ENCODE data around the gene CLTB.

Gene CLTB

GRCh38 chr5:176379881-176380280 lies 36.5 kb downstream of the CLTB start:
- DNase-seq: no peak

- no peak for DNase-seq
Observed at GRCh38 chr5:176373100-176373818, 43.1 kb downstream of the CLTB start.

- no peak for DNase-seq
Observed at GRCh38 chr5:176371621-176372539, 44.5 kb downstream of the CLTB start.

- no peak for DNase-seq
Observed at GRCh38 chr5:176369934-176370711, 46.2 kb downstream of the CLTB start.

GRCh38 chr5:176368726-176369125 lies 47.6 kb downstream of the CLTB start:
- no peak for DNase-seq

GRCh38 chr5:176366232-176366894 lies 50.0 kb downstream of the CLTB start:
- no peak for DNase-seq

GRCh38 chr5:176365351-176366231 lies 50.7 kb downstream of the CLTB start, which contains the start of gene ARL10:
ARL10 (plus strand) TSS chr5:176365487; CDS start chr5:176365564, 77 bp downstream.
- DNase-seq: no peak

GRCh38 chr5:176364765-176365350 lies 51.5 kb downstream of the CLTB start:
- no peak for DNase-seq

GRCh38 chr5:176362233-176362490 lies 54.2 kb downstream of the CLTB start:
- DNase-seq: no peak

- no peak for DNase-seq
Observed at GRCh38 chr5:176361437-176362232, 54.7 kb downstream of the CLTB start, which contains the start of gene KIAA1191. KIAA1191 (minus strand) TSS chr5:176361764; CDS start chr5:176359508, 2,256 bp downstream.

- DNase-seq: no peak
Observed at GRCh38 chr5:176360894-176361436, 55.4 kb downstream of the CLTB start.

- no peak for DNase-seq
Observed at GRCh38 chr5:176359658-176360057, 56.7 kb downstream of the CLTB start.

- DNase-seq: no peak
Observed at GRCh38 chr5:176356179-176356566, 60.2 kb downstream of the CLTB start.

- DNase-seq: no peak
Observed at GRCh38 chr5:176355400-176356178, 60.8 kb downstream of the CLTB start.

- no peak for DNase-seq
Observed at GRCh38 chr5:176353533-176353932, 62.8 kb downstream of the CLTB start.

GRCh38 chr5:176352116-176352878 lies 64.0 kb downstream of the CLTB start:
- no peak for DNase-seq

GRCh38 chr5:176350416-176350815 lies 65.9 kb downstream of the CLTB start:
- DNase-seq: no peak

GRCh38 chr5:176342766-176343458 lies 73.4 kb downstream of the CLTB start:
- DNase-seq: no peak

Data from cortex of kidney (tissue), 1 donor.